SU-DHL-6 (cell line): ENCODE results near the gene CHD5.

Experiments used
- H2AFZ ChIP-seq: fragments of 200-600 bp; sonication (generic); 2 replicates; pipeline ENCODE4 v1.6.1; 2014; ENCODE audit warnings: low read depth, mild to moderate bottlenecking, moderate library complexity, mixed read lengths, antibody characterized with exemption, low read length; ENCODE audit not compliant: severe bottlenecking
- H3F3A ChIP-seq: fragments of 200-600 bp; shearing (Covaris generic); 2 replicates; pipeline ENCODE4 v1.6.0; 2016; ENCODE audit warnings: antibody characterized with exemption, mild to moderate bottlenecking; ENCODE audit not compliant: insufficient read depth
- H3K27ac ChIP-seq: fragments of 200-600 bp; sonication (generic); 2 replicates; pipeline ENCODE4 v1.5.1; 2016; ENCODE audit warnings: low read depth, mild to moderate bottlenecking, low read length, moderate library complexity, mixed read lengths
- H3K27me3 ChIP-seq: fragments of 200-600 bp; sonication (generic), shearing (Covaris generic); 2 replicates; pipeline ENCODE4 v1.6.0; 2014; ENCODE audit warnings: mild to moderate bottlenecking, low read length
- H3K36me3 ChIP-seq: fragments of 200-600 bp; sonication (generic); 2 replicates; pipeline ENCODE4 v1.6.1; 2014; ENCODE audit warnings: mild to moderate bottlenecking, low read length, mixed read lengths
- H3K4me2 ChIP-seq: fragments of 300-600, 200-600 bp; shearing (Covaris generic), sonication (generic); 2 replicates; pipeline ENCODE4 v1.6.0; 2014; ENCODE audit warnings: low read length, low read depth, mild to moderate bottlenecking; ENCODE audit not compliant: poor library complexity, severe bottlenecking
- H3K4me3 ChIP-seq: fragments of 200-600 bp; sonication (generic); 2 replicates; pipeline ENCODE4 v1.5.1; 2014; ENCODE audit warnings: antibody characterized with exemption, low read length, mild to moderate bottlenecking, mixed read lengths; ENCODE audit not compliant: insufficient read depth, poor library complexity, severe bottlenecking
- H3K79me2 ChIP-seq: fragments of 200-600 bp; sonication (generic); 2 replicates; pipeline ENCODE4 v1.6.1; 2014; ENCODE audit warnings: mild to moderate bottlenecking, low read length, moderate library complexity; ENCODE audit not compliant: insufficient read depth
- H3K9ac ChIP-seq: fragments of 200-600 bp; sonication (generic); 2 replicates; pipeline ENCODE4 v1.7.0; 2014; ENCODE audit warnings: mild to moderate bottlenecking, low read length
- H3K9me2 ChIP-seq: fragments of 200-600 bp; sonication (generic); replicated peaks from 2 replicates; pipeline ENCODE4 v1.6.1; 2014; ENCODE audit warnings: low read length; ENCODE audit not compliant: insufficient read depth
- H3K9me3 ChIP-seq: fragments of 200-600 bp; sonication (generic); 2 replicates; pipeline ENCODE4 v1.6.1; 2014; ENCODE audit warnings: low read length, mixed read lengths; ENCODE audit not compliant: insufficient read depth
- H4K20me1 ChIP-seq: fragments of 200-600 bp; sonication (generic); 2 replicates; pipeline ENCODE4 v1.6.1; 2014; ENCODE audit warnings: low read depth, mild to moderate bottlenecking, antibody characterized with exemption, low read length, moderate library complexity, mixed read lengths
- CTCF ChIP-seq: fragments of 200-600 bp; sonication (generic); IDR thresholded peaks from one replicate; pipeline ENCODE4 v1.5.1; 2017; ENCODE audit warnings: antibody characterized with exemption, mild to moderate bottlenecking, low read length, moderate library complexity; ENCODE audit not compliant: insufficient read depth, poor library complexity, severe bottlenecking
- EZH2phosphoT487 ChIP-seq: fragments of 200-600 bp; sonication (generic), shearing (Covaris generic); conservative IDR thresholded peaks from 2 replicates; pipeline ENCODE4 v1.6.1; 2018; ENCODE audit warnings: mild to moderate bottlenecking, antibody characterized with exemption, low read length, moderate library complexity, mixed read lengths

Gene CHD5

GRCh38 chr1:6136516-6137220 is 43.5 kb downstream of the CHD5 start:
- Histone ChIP-seq H3K9me2 (no peaks in the 10 kb centered on the region), H3F3A (no peaks in the 10 kb centered on the region), H3K9ac (no peak overlapping the region), H3K36me3 (no peaks in the 10 kb centered on the region), H4K20me1 (no peaks in the 10 kb centered on the region), H3K27me3 (no peaks in the 10 kb centered on the region), H3K4me2 (no peak overlapping the region), H2AFZ (no peak overlapping the region), H3K79me2 (no peaks in the 10 kb centered on the region), H3K4me3 (no peak overlapping the region), H3K9me3 (0 out of 2 replicates have a peak, but pooled peaks cover 5% of the 10 kb centered on the region), H3K27ac (no peak overlapping the region)
- TF ChIP-seq CTCF, result no peak
- no peak for TF ChIP-seq EZH2phosphoT487

GRCh38 chr1:6134741-6135510 is 45.2 kb downstream of the CHD5 start:
- Histone ChIP-seq H3F3A (no peaks in the 10 kb centered on the region), H3K9me3 (0 out of 2 replicates have a peak, but pooled peaks cover 5% of the 10 kb centered on the region), H3K79me2 (no peaks in the 10 kb centered on the region), H3K36me3 (no peaks in the 10 kb centered on the region), H3K27ac (no peak overlapping the region), H3K4me2 (no peak overlapping the region), H4K20me1 (no peaks in the 10 kb centered on the region), H2AFZ (no peak overlapping the region), H3K4me3 (no peak overlapping the region), H3K9me2 (no peaks in the 10 kb centered on the region), H3K9ac (no peak overlapping the region), H3K27me3 (no peaks in the 10 kb centered on the region)
- TF ChIP-seq EZH2phosphoT487 (no peak), CTCF (no peak)

GRCh38 chr1:6134206-6134605 is 45.9 kb downstream of the CHD5 start:
- no peaks in the 10 kb centered on the region for H3K9me2 ChIP-seq
- no peak overlapping the region for H3K4me3 ChIP-seq
- TF ChIP-seq EZH2phosphoT487 (no peak), CTCF (no peak)
- H3K27me3 ChIP-seq, result no peaks in the 10 kb centered on the region
- no peak overlapping the region for H3K9ac ChIP-seq
- 0 out of 2 replicates have a peak, but pooled peaks cover 5% of the 10 kb centered on the region for H3K9me3 ChIP-seq
- H3K4me2 ChIP-seq, result no peak overlapping the region
- H3F3A ChIP-seq, result no peaks in the 10 kb centered on the region
- H2AFZ ChIP-seq, result no peak overlapping the region
- H3K79me2 ChIP-seq, result no peaks in the 10 kb centered on the region
- no peaks in the 10 kb centered on the region for H4K20me1 ChIP-seq
- no peaks in the 10 kb centered on the region for H3K36me3 ChIP-seq
- H3K27ac ChIP-seq, result no peak overlapping the region
